Measurements from ENCODE around the gene TRIM24. TPM values are rescaled to one million over a fixed set of nuclear protein-coding genes. Genes with fewer than 3 reads are reported as not detected.
A peak's percentile ranks its signal among the peaks of the same experiment; 100 is the strongest.

TRIM24 gene
- total and polyA plus RNA-seq, 2 of the 13 experiments (the other 11 are each of a cell fraction or from before 2014, with no cell fraction given) = 100 to 106 TPM

DNA sequence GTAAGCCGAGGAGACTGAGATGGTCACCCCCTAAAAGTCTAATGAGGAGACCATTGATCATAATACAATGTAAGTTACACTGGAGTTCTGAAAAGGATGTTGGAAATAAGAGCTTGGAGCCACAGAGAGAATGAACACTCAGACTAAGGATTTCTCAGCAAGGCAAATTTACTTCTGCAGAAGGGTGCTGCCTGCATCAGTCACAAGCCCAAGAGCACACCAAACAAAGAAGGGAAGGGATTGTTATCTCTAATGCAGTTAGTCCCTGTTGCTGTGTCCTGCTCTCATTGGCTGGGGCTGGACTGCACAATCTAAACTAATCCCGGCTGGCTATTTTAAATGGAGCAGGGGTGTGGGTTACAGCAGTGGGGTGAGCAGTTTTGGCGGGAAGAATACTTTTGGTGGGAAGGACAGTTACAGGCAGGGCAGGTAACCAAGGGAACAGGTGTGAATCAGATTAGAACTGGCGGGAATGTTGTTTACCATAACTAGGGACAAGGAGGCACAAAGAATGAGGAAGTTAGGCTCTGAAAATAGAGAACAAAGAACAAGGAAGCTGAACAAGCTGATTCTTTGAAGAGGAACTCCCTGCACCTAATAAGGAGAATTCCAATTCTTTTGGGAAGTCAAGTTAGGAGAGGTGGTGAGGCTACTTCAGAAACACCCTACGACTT lies 30.3 kb upstream of the TRIM24 start (continued):
- TF ChIP-seq, protein P1, sequence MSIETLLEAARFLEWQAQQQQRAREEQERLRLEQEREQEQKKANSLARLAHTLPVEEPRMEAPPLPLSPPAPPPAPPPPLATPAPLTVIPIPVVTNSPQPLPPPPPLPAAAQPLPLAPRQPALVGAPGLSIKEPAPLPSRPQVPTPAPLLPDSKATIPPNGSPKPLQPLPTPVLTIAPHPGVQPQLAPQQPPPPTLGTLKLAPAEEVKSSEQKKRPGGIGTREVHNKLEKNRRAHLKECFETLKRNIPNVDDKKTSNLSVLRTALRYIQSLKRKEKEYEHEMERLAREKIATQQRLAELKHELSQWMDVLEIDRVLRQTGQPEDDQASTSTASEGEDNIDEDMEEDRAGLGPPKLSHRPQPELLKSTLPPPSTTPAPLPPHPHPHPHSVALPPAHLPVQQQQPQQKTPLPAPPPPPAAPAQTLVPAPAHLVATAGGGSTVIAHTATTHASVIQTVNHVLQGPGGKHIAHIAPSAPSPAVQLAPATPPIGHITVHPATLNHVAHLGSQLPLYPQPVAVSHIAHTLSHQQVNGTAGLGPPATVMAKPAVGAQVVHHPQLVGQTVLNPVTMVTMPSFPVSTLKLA (IDR thresholded peaks at IDR 0.05) = no peak
- no peak for TF ChIP-seq MEIS2 (CRISPR knock-in tag; IDR thresholded peaks at IDR 0.05)
- TF ChIP-seq FOXK1 (CRISPR knock-in tag; IDR thresholded peaks at IDR 0.05; ENCODE audit: borderline replicate concordance, low read depth) = no peak
- no peak for TF ChIP-seq MXI1 (IDR thresholded peaks at IDR 0.05; ENCODE audit: borderline replicate concordance, low read depth, low read length)
- TF ChIP-seq, protein P2, sequence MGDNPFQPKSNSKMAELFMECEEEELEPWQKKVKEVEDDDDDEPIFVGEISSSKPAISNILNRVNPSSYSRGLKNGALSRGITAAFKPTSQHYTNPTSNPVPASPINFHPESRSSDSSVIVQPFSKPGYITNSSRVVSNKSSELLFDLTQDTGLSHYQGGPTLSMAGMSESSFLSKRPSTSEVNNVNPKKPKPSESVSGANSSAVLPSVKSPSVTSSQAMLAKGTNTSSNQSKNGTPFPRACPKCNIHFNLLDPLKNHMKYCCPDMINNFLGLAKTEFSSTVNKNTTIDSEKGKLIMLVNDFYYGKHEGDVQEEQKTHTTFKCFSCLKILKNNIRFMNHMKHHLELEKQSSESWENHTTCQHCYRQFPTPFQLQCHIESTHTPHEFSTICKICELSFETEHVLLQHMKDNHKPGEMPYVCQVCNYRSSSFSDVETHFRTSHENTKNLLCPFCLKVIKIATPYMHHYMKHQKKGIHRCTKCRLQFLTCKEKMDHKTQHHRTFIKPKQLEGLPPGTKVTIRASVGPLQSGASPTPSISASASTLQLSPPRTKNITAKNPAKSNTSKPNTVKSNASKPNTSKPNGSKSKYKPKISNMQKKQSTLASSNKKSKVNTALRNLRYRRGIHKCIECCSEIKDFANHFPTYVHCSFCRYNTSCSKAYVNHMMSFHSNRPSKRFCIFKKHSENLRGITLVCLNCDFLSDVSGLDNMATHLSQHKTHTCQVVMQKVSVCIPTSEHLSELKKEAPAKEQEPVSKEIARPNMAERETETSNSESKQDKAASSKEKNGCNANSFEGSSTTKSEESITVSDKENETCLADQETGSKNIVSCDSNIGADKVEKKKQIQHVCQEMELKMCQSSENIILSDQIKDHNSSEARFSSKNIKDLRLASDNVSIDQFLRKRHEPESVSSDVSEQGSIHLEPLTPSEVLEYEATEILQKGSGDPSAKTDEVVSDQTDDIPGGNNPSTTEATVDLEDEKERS (CRISPR knock-in tag; IDR thresholded peaks at IDR 0.05) = peak; percentile 98
- no peak for TF ChIP-seq MTF2 (CRISPR knock-in tag; IDR thresholded peaks at IDR 0.05; ENCODE audit: borderline replicate concordance)
- TF ChIP-seq, protein P3, sequence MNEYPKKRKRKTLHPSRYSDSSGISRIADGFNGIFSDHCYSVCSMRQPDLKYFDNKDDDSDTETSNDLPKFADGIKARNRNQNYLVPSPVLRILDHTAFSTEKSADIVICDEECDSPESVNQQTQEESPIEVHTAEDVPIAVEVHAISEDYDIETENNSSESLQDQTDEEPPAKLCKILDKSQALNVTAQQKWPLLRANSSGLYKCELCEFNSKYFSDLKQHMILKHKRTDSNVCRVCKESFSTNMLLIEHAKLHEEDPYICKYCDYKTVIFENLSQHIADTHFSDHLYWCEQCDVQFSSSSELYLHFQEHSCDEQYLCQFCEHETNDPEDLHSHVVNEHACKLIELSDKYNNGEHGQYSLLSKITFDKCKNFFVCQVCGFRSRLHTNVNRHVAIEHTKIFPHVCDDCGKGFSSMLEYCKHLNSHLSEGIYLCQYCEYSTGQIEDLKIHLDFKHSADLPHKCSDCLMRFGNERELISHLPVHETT (CRISPR knock-in tag; conservative IDR thresholded peaks at IDR 0.05) = no peak
